IMR-90 (cell line): ENCODE data around the gene SPCS1. TPM values are rescaled to one million over a fixed set of nuclear protein-coding genes. Genes with fewer than 3 reads are reported as not detected.

Experiments used
- ATAC-seq: fragments of 200-7000 bp; cut with Tn5 transposase; 2 replicates; pipeline ENCODE4 v1.9.1; 2020; ENCODE audit warnings: low read depth, mild to moderate bottlenecking, moderate library complexity
- BruUV-seq: library from RNA; stranded (reverse); fragments of 400-500 nt; replicated peaks from 2 replicates; lab custom pipeline; 2021; lab: Mats Ljungman, UMichigan
- CTCF ChIA-PET: fragments of 300-600 bp; formaldehyde crosslinking; extraction: SDS; loops from one replicate; lab custom pipeline; 2021; ENCODE audit warnings: antibody characterized with exemption; lab: Yijun Ruan, JAX
- POLR2A ChIA-PET: fragments of 300-600 bp; sonication (Branson Sonifier 250); formaldehyde crosslinking; loops from one replicate; lab custom pipeline; 2022; ENCODE audit warnings: antibody characterized with exemption; ENCODE audit not compliant: unreplicated experiment; lab: Charles Lee
- DNase-seq: peaks from one replicate; pipeline ENCODE4 v3.0.0; 2013
- H2AFZ ChIP-seq: replicated peaks from 2 replicates; pipeline ENCODE3; 2013; ENCODE audit warnings: low read length, mild to moderate bottlenecking; ENCODE audit not compliant: poor library complexity
- H2AK5ac ChIP-seq: 2 replicates; pipeline ENCODE4 v1.6.1; 2013; ENCODE audit warnings: low read depth, low read length, inconsistent platforms
- H2AK9ac ChIP-seq: replicated peaks from 2 replicates; pipeline ENCODE3; 2013; ENCODE audit warnings: mild to moderate bottlenecking, low read depth, low read length, moderate library complexity; ENCODE audit not compliant: poor library complexity
- H2BK120ac ChIP-seq: 2 replicates; pipeline ENCODE4 v1.6.1; 2013; ENCODE audit warnings: low read depth, low read length, inconsistent platforms
- H2BK15ac ChIP-seq: 3 replicates; pipeline ENCODE4 v1.6.1; 2013; ENCODE audit warnings: low read depth, low read length, inconsistent platforms
- H2BK20ac ChIP-seq: 2 replicates; pipeline ENCODE4 v1.6.1; 2013; ENCODE audit warnings: low read depth, mild to moderate bottlenecking, inconsistent platforms, low read length, moderate library complexity
- H2BK5ac ChIP-seq: 2 replicates; pipeline ENCODE4 v1.6.1; 2013; ENCODE audit warnings: mild to moderate bottlenecking, low read depth, low read length, inconsistent platforms; ENCODE audit not compliant: poor library complexity, severe bottlenecking
- H3K14ac ChIP-seq: replicated peaks from 2 replicates; pipeline ENCODE4 v1.6.1; 2013; ENCODE audit warnings: low read depth, low read length, inconsistent platforms
- H3K18ac ChIP-seq: 2 replicates; pipeline ENCODE4 v1.6.1; 2013; ENCODE audit warnings: low read depth, low read length, control low read depth
- H3K23ac ChIP-seq: 2 replicates; pipeline ENCODE4 v1.6.1; 2013; ENCODE audit warnings: low read depth, low read length, inconsistent platforms
- H3K27ac ChIP-seq: 2 replicates; pipeline ENCODE4 v1.5.1; 2013; ENCODE audit warnings: mild to moderate bottlenecking, control low read depth, low read length; ENCODE audit not compliant: insufficient read depth
- H3K27me3 ChIP-seq: 2 replicates; pipeline ENCODE4 v1.6.1; 2013; ENCODE audit warnings: low read length; ENCODE audit not compliant: control insufficient read depth, insufficient read depth
- H3K36me3 ChIP-seq: 2 replicates; pipeline ENCODE4 v1.6.1; 2013; ENCODE audit warnings: low read length, mixed read lengths; ENCODE audit not compliant: control insufficient read depth, insufficient read depth
- H3K4ac ChIP-seq: 2 replicates; pipeline ENCODE4 v1.6.1; 2013; ENCODE audit warnings: low read depth, low read length, inconsistent platforms
- H3K4me1 ChIP-seq: 2 replicates; pipeline ENCODE4 v1.6.1; 2013; ENCODE audit warnings: low read length, mixed read lengths; ENCODE audit not compliant: control insufficient read depth, insufficient read depth
- H3K4me2 ChIP-seq: 2 replicates; pipeline ENCODE4 v1.6.1; 2013; ENCODE audit warnings: low read depth, mild to moderate bottlenecking, control low read depth, low read length, moderate library complexity
- H3K4me3 ChIP-seq: 2 replicates; pipeline ENCODE4 v1.5.1; 2013; ENCODE audit warnings: low read depth, mild to moderate bottlenecking, control low read depth, low read length, moderate library complexity; ENCODE audit not compliant: insufficient read depth
- H3K56ac ChIP-seq: 2 replicates; pipeline ENCODE4 v1.6.1; 2013; ENCODE audit warnings: low read length, inconsistent platforms; ENCODE audit not compliant: insufficient read depth; ENCODE audit errors: extremely low read depth
- H3K79me1 ChIP-seq, 2 experiments: 2 replicates each; pipeline ENCODE4 v1.6.1; 2013; ENCODE audit warnings: low read length in 2 of 2, inconsistent platforms in 1 of 2, low read depth in 1 of 2
- H3K9ac ChIP-seq: 2 replicates; pipeline ENCODE4 v1.6.1; 2013; ENCODE audit warnings: low read depth, low read length, control low read depth
- H3K9me1 ChIP-seq: 2 replicates; pipeline ENCODE4 v1.6.1; 2013; ENCODE audit warnings: low read length, inconsistent platforms; ENCODE audit not compliant: insufficient read depth
- H3K9me3 ChIP-seq: 2 replicates; pipeline ENCODE4 v1.6.1; 2013; ENCODE audit warnings: low read length; ENCODE audit not compliant: control insufficient read depth, insufficient read depth
- H4K20me1 ChIP-seq: 2 replicates; pipeline ENCODE4 v1.6.1; 2013; ENCODE audit warnings: low read length, inconsistent platforms; ENCODE audit not compliant: insufficient read depth
- H4K5ac ChIP-seq: 2 replicates; pipeline ENCODE4 v1.6.1; 2013; ENCODE audit warnings: mild to moderate bottlenecking, low read depth, low read length, control low read depth
- H4K8ac ChIP-seq, 2 experiments: 2 replicates each; pipeline ENCODE4 v1.6.1; 2013; ENCODE audit warnings: low read depth in 2 of 2, low read length in 2 of 2, control low read depth in 1 of 2, inconsistent platforms in 1 of 2
- H4K91ac ChIP-seq: 2 replicates; pipeline ENCODE4 v1.6.1; 2013; ENCODE audit warnings: low read depth, low read length, inconsistent platforms; ENCODE audit not compliant: insufficient read depth
- BHLHE40 ChIP-seq: fragments of 150-350 bp; IDR thresholded peaks from 2 replicates; pipeline ENCODE4 v1.6.1; 2016; ENCODE audit warnings: mild to moderate bottlenecking, low read depth, low read length
- CEBPB ChIP-seq: IDR thresholded peaks from 2 replicates; pipeline ENCODE4 v1.6.1; 2012; ENCODE audit warnings: low read depth, low read length, improper control_type of control experiment
- CHD1 ChIP-seq: IDR thresholded peaks from 2 replicates; pipeline ENCODE4 v1.6.1; 2012; ENCODE audit warnings: low read depth, low read length, improper control_type of control experiment
- ELK1 ChIP-seq: fragments of 150-350 bp; IDR thresholded peaks from 2 replicates; pipeline ENCODE4 v1.6.1; 2016; ENCODE audit warnings: low read depth, mild to moderate bottlenecking, low read length, moderate library complexity, borderline replicate concordance
- FOS ChIP-seq: fragments of 150-350 bp; IDR thresholded peaks from 2 replicates; pipeline ENCODE4 v1.6.1; 2016; ENCODE audit warnings: low read depth, low read length
- MAFK ChIP-seq: IDR thresholded peaks from 2 replicates; pipeline ENCODE4 v1.6.1; 2012; ENCODE audit warnings: low read depth, low read length, improper control_type of control experiment
- MAZ ChIP-seq: IDR thresholded peaks from 2 replicates; pipeline ENCODE4 v1.6.1; 2012; ENCODE audit warnings: low read depth, mild to moderate bottlenecking, low read length, improper control_type of control experiment, moderate library complexity, borderline replicate concordance
- MXI1 ChIP-seq: IDR thresholded peaks from 2 replicates; pipeline ENCODE4 v1.6.1; 2012; ENCODE audit warnings: low read depth, mild to moderate bottlenecking, low read length, moderate library complexity, borderline replicate concordance
- NFE2L2 ChIP-seq: fragments of 150-350 bp; IDR thresholded peaks from 2 replicates; pipeline ENCODE4 v1.6.1; 2016; ENCODE audit warnings: low read depth, mild to moderate bottlenecking, low read length
- POLR2A ChIP-seq: IDR thresholded peaks from 2 replicates; pipeline ENCODE4 v1.6.1; 2012; ENCODE audit warnings: mild to moderate bottlenecking, low read depth, low read length
- RAD21 ChIP-seq: IDR thresholded peaks from 2 replicates; pipeline ENCODE4 v1.6.1; 2012; ENCODE audit warnings: low read length, improper control_type of control experiment
- RCOR1 ChIP-seq: IDR thresholded peaks from 2 replicates; pipeline ENCODE4 v1.6.1; 2012; ENCODE audit warnings: mild to moderate bottlenecking, low read length, improper control_type of control experiment; ENCODE audit not compliant: insufficient replicate concordance
- RFX5 ChIP-seq: IDR thresholded peaks from 2 replicates; pipeline ENCODE4 v1.8.0; 2012; ENCODE audit warnings: low read depth, mild to moderate bottlenecking, low read length, moderate library complexity
- SMC3 ChIP-seq: fragments of 150-350 bp; IDR thresholded peaks from 2 replicates; pipeline ENCODE4 v1.6.1; 2016; ENCODE audit warnings: low read depth, mild to moderate bottlenecking, antibody characterized with exemption, low read length, moderate library complexity
- WGBS, 2 experiments: methylation state at CpG; one replicate each; pipeline versions ENCODE4 v1.1.5 to v1.1.7; 2013; ENCODE audit warnings: missing lambda C conversion rate in 2 of 2; ENCODE audit not compliant: insufficient read length in 1 of 2; ENCODE audit errors: extremely low coverage in 2 of 2; 5-methylcytosine and 5-hydroxymethylcytosine counted together
- dilution Hi-C: fragments of 300-500 bp; cut with HindIII; formaldehyde crosslinking; loops from one replicate; pipeline ENCODE4 v1.14.3; 2018; ENCODE audit warnings: low sequenced_read_pairs; ENCODE audit not compliant: unreplicated experiment
- in situ Hi-C: fragments of 300-500 bp; cut with MboI; formaldehyde crosslinking; loops from 3 replicates; pipeline ENCODE4 v1.14.3; 2019; ENCODE audit warnings: low sequenced_read_pairs, inconsistent platforms, mixed read lengths
- intact Hi-C: fragments of 100-400 bp; cut with micrococcal nuclease; formaldehyde crosslinking; loops from 2 replicates; pipeline ENCODE4 v1.10.0; 2022
- polyA plus RNA-seq, 3 experiments: library from polyadenylated mRNA; depleted of rRNA; stranded (reverse); fragments of >200 nt; gene quantifications; 2 replicates each; pipeline ENCODE4 v1.2.3, GENCODE V29; 2012; ENCODE audit warnings: low replicate concordance in 1 of 3
- total RNA-seq: library from RNA; depleted of rRNA; stranded (reverse); fragments of >200 nt; gene quantifications from 2 replicates; pipeline ENCODE4 v1.2.3, GENCODE V29; 2012
- TF ChIP-seq, protein P1 (sequence below): conservative IDR thresholded peaks from 2 replicates; pipeline ENCODE4 v1.5.1; 2012; ENCODE audit warnings: mild to moderate bottlenecking, low read depth, low read length, improper control_type of control experiment
- TF ChIP-seq, protein P2 (sequence below): fragments of 150-350 bp; IDR thresholded peaks from 2 replicates; pipeline ENCODE4 v1.6.1; 2017; ENCODE audit warnings: mild to moderate bottlenecking, antibody characterized with exemption, low read length, low read depth

The SPCS1 gene
- total and polyA plus RNA-seq, 2 of the 4 experiments (the other 2 are of a cell fraction) = 50.5 to 124 TPM

DNA sequence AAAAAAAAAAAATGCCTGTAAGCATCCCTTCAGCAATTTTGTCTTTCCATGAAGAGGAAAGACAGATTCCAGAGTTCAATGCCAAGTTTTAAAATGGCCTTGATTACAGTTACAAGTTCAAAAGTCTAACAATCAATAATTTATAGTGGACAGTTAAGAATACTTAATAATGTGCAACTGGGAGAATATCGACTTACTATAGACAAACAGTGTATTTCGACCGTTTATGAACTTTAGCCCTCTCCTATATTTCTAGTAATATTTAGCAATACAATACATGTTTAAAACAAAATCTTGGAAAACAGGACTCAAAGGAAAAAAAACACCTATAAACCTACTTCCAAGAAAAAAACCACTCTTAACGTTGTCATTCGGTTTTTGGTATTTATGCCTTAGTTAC lies 21.7 kb upstream of the SPCS1 start:
- Histone ChIP-seq H3K27ac (no peak overlapping the region), H3K9ac (no peak overlapping the region), H3K9me1 (peaks cover 6% of the 10 kb centered on the region), H2BK5ac (no peak overlapping the region), H3K4ac (no peak overlapping the region), H3K79me1 (peaks cover 32 to 72% of the 10 kb centered on the region in 2 experiments), H4K91ac (no peak overlapping the region), H3K9me3 (no peaks in the 10 kb centered on the region), H3K18ac (no peak overlapping the region), H4K8ac (no peak overlapping the region), H2AK9ac (no peak overlapping the region), H2AK5ac (no peak overlapping the region), H3K23ac (no peak overlapping the region), H3K4me3 (no peak overlapping the region), H2BK120ac (no peak overlapping the region), H3K4me2 (no peak overlapping the region; the same call in 1 of the 2 replicates), H4K5ac (no peak overlapping the region), H3K27me3 (no peaks in the 10 kb centered on the region), H3K4me1 (peaks cover 14% of the 10 kb centered on the region), H3K56ac (no peak overlapping the region; the same call in 1 of the 2 replicates), H2BK20ac (no peak overlapping the region), H2AFZ (no peak overlapping the region), H2BK15ac (no peak overlapping the region), H3K14ac (no peak overlapping the region), H4K20me1 (peaks cover 20% of the 10 kb centered on the region; the same call in 1 of the 2 replicates), H3K36me3 (peaks cover 24% of the 10 kb centered on the region)
- in situ Hi-C loops (no loop called here), dilution Hi-C loops (no loop called here), intact Hi-C loops (loop anchor here (2.0 to 5.0 kb wide), 2 partner anchors 13 to 212 kb away; no protein-coding TSS in a partner anchor)
- POLR2A ChIA-PET = no interaction called here
- WGBS, 2 experiments = no CpG with 5 or more reads among the region's 5 CpGs
- CTCF ChIA-PET = no interaction called here
- no peak for TF ChIP-seq MAZ
- no peak for TF ChIP-seq NFE2L2
- no peak for TF ChIP-seq RCOR1
- TF ChIP-seq RAD21 = no peak
- TF ChIP-seq ELK1 = no peak
- TF ChIP-seq, protein P1, sequence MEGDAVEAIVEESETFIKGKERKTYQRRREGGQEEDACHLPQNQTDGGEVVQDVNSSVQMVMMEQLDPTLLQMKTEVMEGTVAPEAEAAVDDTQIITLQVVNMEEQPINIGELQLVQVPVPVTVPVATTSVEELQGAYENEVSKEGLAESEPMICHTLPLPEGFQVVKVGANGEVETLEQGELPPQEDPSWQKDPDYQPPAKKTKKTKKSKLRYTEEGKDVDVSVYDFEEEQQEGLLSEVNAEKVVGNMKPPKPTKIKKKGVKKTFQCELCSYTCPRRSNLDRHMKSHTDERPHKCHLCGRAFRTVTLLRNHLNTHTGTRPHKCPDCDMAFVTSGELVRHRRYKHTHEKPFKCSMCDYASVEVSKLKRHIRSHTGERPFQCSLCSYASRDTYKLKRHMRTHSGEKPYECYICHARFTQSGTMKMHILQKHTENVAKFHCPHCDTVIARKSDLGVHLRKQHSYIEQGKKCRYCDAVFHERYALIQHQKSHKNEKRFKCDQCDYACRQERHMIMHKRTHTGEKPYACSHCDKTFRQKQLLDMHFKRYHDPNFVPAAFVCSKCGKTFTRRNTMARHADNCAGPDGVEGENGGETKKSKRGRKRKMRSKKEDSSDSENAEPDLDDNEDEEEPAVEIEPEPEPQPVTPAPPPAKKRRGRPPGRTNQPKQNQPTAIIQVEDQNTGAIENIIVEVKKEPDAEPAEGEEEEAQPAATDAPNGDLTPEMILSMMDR = no peak
- no peak for TF ChIP-seq CEBPB
- TF ChIP-seq CHD1 = no peak
- no peak for TF ChIP-seq RFX5
- no peak for TF ChIP-seq MXI1
- no peak for TF ChIP-seq BHLHE40
- no peak for TF ChIP-seq FOS
- TF ChIP-seq, protein P2, sequence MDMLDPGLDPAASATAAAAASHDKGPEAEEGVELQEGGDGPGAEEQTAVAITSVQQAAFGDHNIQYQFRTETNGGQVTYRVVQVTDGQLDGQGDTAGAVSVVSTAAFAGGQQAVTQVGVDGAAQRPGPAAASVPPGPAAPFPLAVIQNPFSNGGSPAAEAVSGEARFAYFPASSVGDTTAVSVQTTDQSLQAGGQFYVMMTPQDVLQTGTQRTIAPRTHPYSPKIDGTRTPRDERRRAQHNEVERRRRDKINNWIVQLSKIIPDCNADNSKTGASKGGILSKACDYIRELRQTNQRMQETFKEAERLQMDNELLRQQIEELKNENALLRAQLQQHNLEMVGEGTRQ = no peak
- TF ChIP-seq POLR2A = no peak; the same call in 1 of the 2 replicates
- no peak for TF ChIP-seq SMC3
- no peak for TF ChIP-seq MAFK
- no peak for DNase-seq
- BruUV-seq = no TSS peak
- no peak for ATAC-seq
